ENCODE data around the gene PPARD. TPM values are rescaled to one million over a fixed set of nuclear protein-coding genes. Genes with fewer than 3 reads are reported as not detected.

PPARD gene
- total RNA-seq, 1 donor from 2014 or later = 21.9 TPM

DNA sequence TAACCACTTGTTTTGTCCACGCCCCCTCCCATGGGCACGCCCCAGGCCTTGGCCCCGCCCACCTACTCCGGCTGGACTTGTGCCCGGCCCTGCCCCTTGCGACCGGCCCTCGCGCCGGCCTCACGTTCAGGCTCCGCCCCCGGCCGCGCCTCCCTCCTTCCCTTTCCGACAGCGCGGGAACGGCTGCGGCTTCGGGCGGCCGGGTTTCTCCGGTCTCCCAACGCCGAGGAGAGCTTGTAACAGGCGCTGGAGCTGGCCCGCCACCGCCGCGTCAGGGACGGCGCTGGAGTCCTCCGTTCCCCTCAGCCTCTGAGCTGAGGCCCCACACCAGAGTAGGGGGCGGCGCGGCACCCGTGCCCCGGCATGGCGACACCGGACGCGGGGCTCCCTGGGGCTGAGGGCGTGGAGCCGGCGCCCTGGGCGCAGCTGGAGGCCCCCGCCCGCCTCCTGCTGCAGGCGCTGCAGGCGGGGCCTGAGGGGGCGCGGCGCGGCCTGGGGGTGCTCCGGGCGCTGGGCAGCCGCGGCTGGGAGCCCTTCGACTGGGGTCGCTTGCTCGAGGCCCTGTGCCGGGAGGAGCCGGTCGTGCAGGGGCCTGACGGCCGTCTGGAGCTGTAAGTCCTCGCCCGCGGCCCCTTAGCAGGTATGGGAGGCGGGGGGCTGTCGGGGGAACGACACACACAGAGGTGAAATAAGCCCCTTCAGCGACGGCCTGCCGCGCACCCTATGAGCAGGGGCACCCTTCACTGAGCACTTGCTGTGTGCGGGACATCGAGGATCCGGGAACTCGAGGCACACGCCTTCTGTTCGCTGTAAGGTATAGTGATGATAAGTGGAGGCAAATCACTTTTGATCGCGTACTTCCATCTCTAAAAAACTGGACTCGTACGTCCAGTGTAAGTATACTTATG lies 110.1 kb downstream of the PPARD start, which contains the start of gene FANCE:
FANCE (plus strand) TSS at position 156 of the 908 bp plus-strand sequence; CDS start at position 364, 208 bp downstream.
- peaks cover 5% of the 10 kb centered on the region for H3K36me3 Mint-ChIP-seq
- peaks cover 30% of the 10 kb centered on the region for H3K4me1 Mint-ChIP-seq (ENCODE audit: unreplicated experiment)
- peak; percentile 98 for DNase-seq (ENCODE audit: extremely low spot score, unreplicated experiment)
- H3K9me3 Mint-ChIP-seq = no peaks in the 10 kb centered on the region
- TF ChIP-seq, protein P1, sequence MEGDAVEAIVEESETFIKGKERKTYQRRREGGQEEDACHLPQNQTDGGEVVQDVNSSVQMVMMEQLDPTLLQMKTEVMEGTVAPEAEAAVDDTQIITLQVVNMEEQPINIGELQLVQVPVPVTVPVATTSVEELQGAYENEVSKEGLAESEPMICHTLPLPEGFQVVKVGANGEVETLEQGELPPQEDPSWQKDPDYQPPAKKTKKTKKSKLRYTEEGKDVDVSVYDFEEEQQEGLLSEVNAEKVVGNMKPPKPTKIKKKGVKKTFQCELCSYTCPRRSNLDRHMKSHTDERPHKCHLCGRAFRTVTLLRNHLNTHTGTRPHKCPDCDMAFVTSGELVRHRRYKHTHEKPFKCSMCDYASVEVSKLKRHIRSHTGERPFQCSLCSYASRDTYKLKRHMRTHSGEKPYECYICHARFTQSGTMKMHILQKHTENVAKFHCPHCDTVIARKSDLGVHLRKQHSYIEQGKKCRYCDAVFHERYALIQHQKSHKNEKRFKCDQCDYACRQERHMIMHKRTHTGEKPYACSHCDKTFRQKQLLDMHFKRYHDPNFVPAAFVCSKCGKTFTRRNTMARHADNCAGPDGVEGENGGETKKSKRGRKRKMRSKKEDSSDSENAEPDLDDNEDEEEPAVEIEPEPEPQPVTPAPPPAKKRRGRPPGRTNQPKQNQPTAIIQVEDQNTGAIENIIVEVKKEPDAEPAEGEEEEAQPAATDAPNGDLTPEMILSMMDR (conservative IDR thresholded peaks at IDR 0.05) = no peak
- no peaks in the 10 kb centered on the region for H3K27me3 Mint-ChIP-seq
- peak within 1 kb of the TSS; percentile 91 for H3K4me3 Mint-ChIP-seq
- peak within 1 kb of the TSS; percentile 80 for H3K27ac Mint-ChIP-seq

- H3K4me3 Mint-ChIP-seq = peak overlapping the region; percentile 91
- peaks cover 34% of the 10 kb centered on the region for H3K4me1 Mint-ChIP-seq (ENCODE audit: unreplicated experiment)
- TF ChIP-seq, protein P1 (conservative IDR thresholded peaks at IDR 0.05) = no peak
- H3K9me3 Mint-ChIP-seq = no peaks in the 10 kb centered on the region
- peaks cover 5% of the 10 kb centered on the region for H3K36me3 Mint-ChIP-seq
- H3K27me3 Mint-ChIP-seq = no peaks in the 10 kb centered on the region
- no peak for DNase-seq (ENCODE audit: extremely low spot score, unreplicated experiment)
- peak overlapping the region; percentile 80 for H3K27ac Mint-ChIP-seq
These were observed 110.9 kb downstream of the PPARD start for GRCh38 chr6:35453236-35453635.

DNA sequence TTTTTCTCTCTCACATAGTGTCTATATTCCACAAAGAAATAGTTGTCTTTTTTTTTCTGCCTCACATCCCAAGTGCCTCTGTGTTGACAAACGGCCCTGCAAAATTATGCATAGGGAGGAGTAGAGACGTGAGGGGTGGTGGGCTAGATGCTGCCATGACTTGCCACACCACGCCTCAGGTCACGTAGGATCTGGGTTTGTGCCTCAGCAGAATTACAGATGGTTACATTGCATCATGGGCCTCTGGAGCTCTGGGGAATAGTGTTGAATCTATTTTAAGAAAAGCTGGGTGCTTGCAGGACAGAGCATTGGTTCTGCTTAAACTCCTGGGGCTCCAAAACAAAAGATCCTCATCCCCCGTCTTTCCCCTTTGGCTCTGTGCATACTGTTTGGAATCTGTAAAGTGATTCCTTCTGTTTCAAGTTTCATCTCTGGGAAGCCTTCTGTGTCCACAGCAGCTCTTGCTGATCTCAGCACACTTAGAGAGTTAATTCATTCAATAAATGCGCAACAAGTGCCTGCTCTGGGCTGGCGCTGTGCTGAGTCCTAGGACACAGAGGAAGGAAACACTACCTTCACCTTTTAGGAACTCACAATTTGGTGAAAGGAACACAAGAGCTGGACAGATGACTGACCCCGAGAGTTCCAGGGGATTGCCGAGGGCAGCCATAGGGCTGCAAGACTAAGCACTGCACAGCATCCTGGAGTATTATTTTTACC lies 112.2 kb downstream of the PPARD start:
- H3K27me3 Mint-ChIP-seq = no peaks in the 10 kb centered on the region
- H3K4me3 Mint-ChIP-seq = peak overlapping the region; percentile 91
- TF ChIP-seq, protein P1 (conservative IDR thresholded peaks at IDR 0.05) = no peak
- no peak for DNase-seq (ENCODE audit: extremely low spot score, unreplicated experiment)
- H3K9me3 Mint-ChIP-seq = no peaks in the 10 kb centered on the region
- H3K27ac Mint-ChIP-seq = peak overlapping the region; percentile 73
- H3K4me1 Mint-ChIP-seq (ENCODE audit: unreplicated experiment) = peaks cover 34% of the 10 kb centered on the region
- peaks cover 8% of the 10 kb centered on the region for H3K36me3 Mint-ChIP-seq

DNA sequence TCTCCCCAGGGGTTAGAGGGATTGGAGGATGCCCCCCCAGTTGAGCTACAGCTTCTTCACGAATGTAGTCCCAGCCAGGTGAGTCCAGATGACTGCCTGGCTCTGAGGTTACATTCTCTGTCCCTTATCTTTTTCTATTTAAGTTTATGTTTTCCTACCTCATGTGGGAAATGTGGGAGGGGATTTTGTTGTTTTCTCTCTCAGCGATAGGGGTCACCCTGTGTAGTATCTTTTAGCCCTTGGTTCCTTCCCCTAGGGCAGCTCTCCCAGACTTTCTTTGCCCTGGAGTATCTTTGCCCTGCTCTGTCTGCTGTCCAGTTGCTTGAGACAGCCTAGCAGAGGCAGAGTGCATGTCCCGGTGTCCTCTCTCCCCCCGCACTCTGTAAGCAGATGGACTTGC lies 115.5 kb downstream of the PPARD start:
- no peak for DNase-seq (ENCODE audit: extremely low spot score, unreplicated experiment)
- H3K27me3 Mint-ChIP-seq = no peaks in the 10 kb centered on the region
- TF ChIP-seq, protein P1 (conservative IDR thresholded peaks at IDR 0.05) = no peak
- H3K27ac Mint-ChIP-seq = no peak overlapping the region
- peaks cover 18% of the 10 kb centered on the region for H3K36me3 Mint-ChIP-seq
- H3K4me3 Mint-ChIP-seq = no peak overlapping the region
- peaks cover 22% of the 10 kb centered on the region for H3K4me1 Mint-ChIP-seq (ENCODE audit: unreplicated experiment)
- no peaks in the 10 kb centered on the region for H3K9me3 Mint-ChIP-seq

GRCh38 chr6:35461270-35461669 lies 118.9 kb downstream of the PPARD start:
- H3K4me3 Mint-ChIP-seq = peak overlapping the region; percentile 17
- TF ChIP-seq, protein P1 (conservative IDR thresholded peaks at IDR 0.05) = no peak

More at GRCh38 chr6:35461270-35461669, 118.9 kb downstream of the PPARD start:
- H3K4me1 Mint-ChIP-seq (ENCODE audit: unreplicated experiment) = peaks cover 4% of the 10 kb centered on the region
- peaks cover 20% of the 10 kb centered on the region for H3K36me3 Mint-ChIP-seq
- no peaks in the 10 kb centered on the region for H3K27me3 Mint-ChIP-seq
- peak overlapping the region; percentile 78 for H3K27ac Mint-ChIP-seq
- no peak for DNase-seq (ENCODE audit: extremely low spot score, unreplicated experiment)
- no peaks in the 10 kb centered on the region for H3K9me3 Mint-ChIP-seq
